CD1c-positive myeloid dendritic cell (primary cell): ENCODE results near the gene RETREG2.

Source experiments
- DNase-seq: peaks from one replicate; pipeline ENCODE4 v3.0.0-alpha.2; 2016; ENCODE audit errors: extremely low spot score

Gene RETREG2

GRCh38 chr2:219168932-219169331 is 9.1 kb upstream of the RETREG2 start:
- DNase-seq = no peak

- DNase-seq = no peak
Observed at GRCh38 chr2:219169930-219170654, 8.0 kb upstream of the RETREG2 start, which contains the start of gene SLC23A3. SLC23A3 (minus strand) TSS chr2:219170029; CDS start chr2:219169984, 45 bp downstream.

GRCh38 chr2:219171231-219171651 is 6.8 kb upstream of the RETREG2 start:
- DNase-seq = peak; percentile 72

- DNase-seq = peak; percentile 16
Observed at GRCh38 chr2:219172231-219173154, 5.6 kb upstream of the RETREG2 start.

GRCh38 chr2:219173176-219173575 is 4.9 kb upstream of the RETREG2 start:
- DNase-seq = no peak

- no peak for DNase-seq
Observed at GRCh38 chr2:219174146-219174545, 3.9 kb upstream of the RETREG2 start.

GRCh38 chr2:219174801-219175200 is 3.3 kb upstream of the RETREG2 start:
- no peak for DNase-seq

- no peak for DNase-seq
Observed at GRCh38 chr2:219175486-219175885, 2.6 kb upstream of the RETREG2 start.

GRCh38 chr2:219175928-219176817 is 1.9 kb upstream of the RETREG2 start:
- peak; percentile 69 for DNase-seq

GRCh38 chr2:219176818-219177551 is 1.1 kb upstream of the RETREG2 start, which contains the start of gene CNPPD1:
CNPPD1 (minus strand) TSS chr2:219176925; CDS start chr2:219176828, 97 bp downstream.
- peak; percentile 93 for DNase-seq

GRCh38 chr2:219178377-219179175 is 501 bp downstream of the RETREG2 start:
- peak; percentile 37 for DNase-seq

GRCh38 chr2:219179601-219180465 is 1.8 kb downstream of the RETREG2 start:
- DNase-seq = no peak

- no peak for DNase-seq
Observed at GRCh38 chr2:219180961-219181360, 2.9 kb downstream of the RETREG2 start.

- DNase-seq = no peak
Observed at GRCh38 chr2:219181531-219181930, 3.5 kb downstream of the RETREG2 start.

- DNase-seq = peak; percentile 60
Observed at GRCh38 chr2:219182331-219183150, 4.5 kb downstream of the RETREG2 start.

- DNase-seq = no peak
Observed at GRCh38 chr2:219183151-219183772, 5.2 kb downstream of the RETREG2 start.

GRCh38 chr2:219184121-219184520 is 6.0 kb downstream of the RETREG2 start:
- DNase-seq = no peak
